GM12865 (cell line): ENCODE measurements around the gene ARHGAP4.

Experiments
- DNase-seq: peaks from one replicate; pipeline ENCODE4 v3.0.0; 2010; ENCODE audit warnings: low read depth
- H3K4me3 ChIP-seq: 2 replicates; pipeline ENCODE4 v1.5.1; 2011; ENCODE audit warnings: mild to moderate bottlenecking, low read depth, low read length, control low read depth
- CTCF ChIP-seq: IDR thresholded peaks from 2 replicates; pipeline ENCODE4 v1.5.1; 2011; ENCODE audit warnings: low read length, control low read depth, low read depth, inconsistent platforms; ENCODE audit not compliant: insufficient read depth; ENCODE audit errors: missing control alignments

Gene ARHGAP4

GRCh38 chrX:153968255-153968654 is 42.2 kb upstream of the ARHGAP4 start:
- peak overlapping the region; percentile 92 for H3K4me3 ChIP-seq
- DNase-seq, result no peak

GRCh38 chrX:153967536-153968224 is 41.6 kb upstream of the ARHGAP4 start:
- no peak for TF ChIP-seq CTCF
- no peak for DNase-seq
- H3K4me3 ChIP-seq, result peak overlapping the region; percentile 92

More at GRCh38 chrX:153968255-153968654, 42.2 kb upstream of the ARHGAP4 start:
- no peak for TF ChIP-seq CTCF

- H3K4me3 ChIP-seq, result peak overlapping the region; percentile 92
- DNase-seq, result no peak
- TF ChIP-seq CTCF, result no peak
Measured at GRCh38 chrX:153966841-153967535, 40.9 kb upstream of the ARHGAP4 start.

DNA sequence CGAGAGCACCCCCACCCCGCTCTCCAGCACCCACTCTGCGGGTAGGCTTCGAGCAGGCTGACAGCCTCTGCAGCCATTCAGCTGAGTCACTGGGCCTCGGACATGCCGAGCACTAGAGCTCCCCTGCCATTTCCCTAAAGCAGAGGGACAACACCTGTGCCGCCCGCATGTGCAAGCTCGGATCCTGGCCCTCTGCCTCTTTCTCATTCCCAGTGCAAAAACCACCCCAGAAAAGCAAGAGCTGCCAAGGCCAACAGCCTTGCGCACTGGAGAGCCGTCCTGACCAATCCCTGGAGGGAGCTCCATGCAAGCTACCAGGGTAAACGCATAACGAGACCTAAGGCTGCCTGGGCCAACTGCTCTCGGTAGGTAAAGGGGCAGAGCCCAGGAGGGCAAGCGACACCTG is 40.2 kb upstream of the ARHGAP4 start:
- no peak for TF ChIP-seq CTCF
- H3K4me3 ChIP-seq, result no peak overlapping the region; the same call in 1 of the 2 replicates
- DNase-seq, result no peak

- TF ChIP-seq CTCF, result no peak
Measured at GRCh38 chrX:153965406-153965805, 39.3 kb upstream of the ARHGAP4 start.

GRCh38 chrX:153964105-153964504 is 38.0 kb upstream of the ARHGAP4 start:
- no peak for DNase-seq
- no peak overlapping the region for H3K4me3 ChIP-seq
- TF ChIP-seq CTCF, result no peak

More at GRCh38 chrX:153965406-153965805, 39.3 kb upstream of the ARHGAP4 start:
- DNase-seq, result no peak
- no peak overlapping the region for H3K4me3 ChIP-seq
